ENCODE measurements around the gene WFDC1. TPM values are rescaled to one million over a fixed set of nuclear protein-coding genes. Genes with fewer than 3 reads are reported as not detected.
A peak's percentile ranks its signal among the peaks of the same experiment; 100 is the strongest.

Gene WFDC1
- polyA plus RNA-seq, 1 experiment = 85.8 TPM

GRCh38 chr16:84292011-84292410 is 2.7 kb upstream of the WFDC1 start:
- no peak for DNase-seq (ENCODE audit: low read depth)
- Histone ChIP-seq H3K4me3 (ENCODE audit: low read depth, low read length) (no peak overlapping the region), H3K36me3 (ENCODE audit: control insufficient read depth, insufficient read depth, low read length) (no peaks in the 10 kb centered on the region), H3K27me3 (ENCODE audit: control insufficient read depth, insufficient read depth, low read length) (peaks cover 4% of the 10 kb centered on the region)
- ChIA-PET POLR2A (no interaction called here), CTCF (interaction anchor here (1.1 kb wide), 1 partner anchor 15 kb away, joined by 3 read pairs; no protein-coding TSS in a partner anchor)
- no peak for TF ChIP-seq CTCF (IDR thresholded peaks at IDR 0.05; ENCODE audit: insufficient read depth, low read depth, low read length)

DNA sequence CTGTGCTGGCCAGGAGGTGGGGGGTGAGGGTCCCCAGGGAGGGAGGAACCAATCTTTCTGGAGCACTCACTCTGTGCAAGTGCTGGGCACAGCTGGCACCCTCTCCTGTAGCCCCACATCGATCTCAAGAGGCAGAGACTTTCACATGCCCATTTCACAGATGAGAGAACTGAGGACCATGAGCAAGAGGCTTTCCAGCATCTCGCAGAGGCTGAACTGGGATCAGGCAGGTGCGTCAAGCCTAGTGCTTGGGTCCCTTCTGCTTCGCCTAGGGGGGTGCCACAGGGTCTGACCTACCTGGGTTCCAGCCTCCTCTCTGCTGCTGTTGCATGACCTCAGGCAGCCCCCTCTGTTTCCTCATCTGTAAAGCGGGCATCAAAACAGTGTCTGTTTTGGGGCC is 1.3 kb upstream of the WFDC1 start:
- CTCF ChIA-PET = no interaction called here
- H3K36me3 ChIP-seq (ENCODE audit: control insufficient read depth, insufficient read depth, low read length) = no peaks in the 10 kb centered on the region
- peaks cover 4% of the 10 kb centered on the region for H3K27me3 ChIP-seq (ENCODE audit: control insufficient read depth, insufficient read depth, low read length)
- TF ChIP-seq CTCF (IDR thresholded peaks at IDR 0.05; ENCODE audit: insufficient read depth, low read depth, low read length) = no peak
- no peak overlapping the region for H3K4me3 ChIP-seq (ENCODE audit: low read depth, low read length)
- POLR2A ChIA-PET = no interaction called here
- no peak for DNase-seq (ENCODE audit: low read depth)

GRCh38 chr16:84294117-84294516 is 561 bp upstream of the WFDC1 start:
- H3K4me3 ChIP-seq (ENCODE audit: low read depth, low read length) = no peak overlapping the region
- DNase-seq (ENCODE audit: low read depth) = no peak
- H3K27me3 ChIP-seq (ENCODE audit: control insufficient read depth, insufficient read depth, low read length) = peaks cover 4% of the 10 kb centered on the region
- H3K36me3 ChIP-seq (ENCODE audit: control insufficient read depth, insufficient read depth, low read length) = no peaks in the 10 kb centered on the region
- no peak for TF ChIP-seq CTCF (IDR thresholded peaks at IDR 0.05; ENCODE audit: insufficient read depth, low read depth, low read length)
- ChIA-PET POLR2A (no interaction called here), CTCF (interaction anchor here (0.7 to 1.0 kb wide), 2 partner anchors 11 to 14 kb away, joined by 3 read pairs; no protein-coding TSS in a partner anchor)

- Histone ChIP-seq H3K27me3 (ENCODE audit: control insufficient read depth, insufficient read depth, low read length) (peaks cover 4% of the 10 kb centered on the region), H3K36me3 (ENCODE audit: control insufficient read depth, insufficient read depth, low read length) (no peaks in the 10 kb centered on the region), H3K4me3 (ENCODE audit: low read depth, low read length) (peak overlapping the region; percentile 40)
- no peak for DNase-seq (ENCODE audit: low read depth)
- POLR2A ChIA-PET = interaction anchor here (0.6 kb wide), 1 partner anchor 323 kb away, joined by 7 read pairs; no protein-coding TSS in a partner anchor
- CTCF ChIA-PET = interaction anchor here (0.6 to 1.6 kb wide), 3 partner anchors 13 to 460 kb away, joined by 3 to 7 read pairs (median 3); no protein-coding TSS in a partner anchor
- TF ChIP-seq CTCF (IDR thresholded peaks at IDR 0.05; ENCODE audit: insufficient read depth, low read depth, low read length) = no peak
Measured at GRCh38 chr16:84295203-84295860, 654 bp downstream of the WFDC1 start.

- Histone ChIP-seq H3K4me3 (ENCODE audit: low read depth, low read length) (no peak overlapping the region), H3K36me3 (ENCODE audit: control insufficient read depth, insufficient read depth, low read length) (no peaks in the 10 kb centered on the region; the same call in 1 of the 2 replicates), H3K27me3 (ENCODE audit: control insufficient read depth, insufficient read depth, low read length) (peaks cover 4% of the 10 kb centered on the region)
- TF ChIP-seq CTCF (IDR thresholded peaks at IDR 0.05; ENCODE audit: insufficient read depth, low read depth, low read length) = no peak
- no peak for DNase-seq (ENCODE audit: low read depth)
- ChIA-PET CTCF (interaction anchor here (1.5 kb wide), 1 partner anchor 22 kb away, joined by 6 read pairs; no protein-coding TSS in a partner anchor), POLR2A (no interaction called here)
Measured at GRCh38 chr16:84298376-84298899, 3.8 kb downstream of the WFDC1 start.
